GM19193 (cell line): ENCODE results near the gene HBZ.

ENCODE experiments used
- POLR2A ChIP-seq: IDR thresholded peaks from 4 replicates; pipeline ENCODE4 v1.6.1; 2011; ENCODE audit not compliant: insufficient read depth, insufficient read length; ENCODE audit errors: extremely low read depth

Gene HBZ

GRCh38 chr16:177394-177822, 25.0 kb downstream of the HBZ start:
- TF ChIP-seq POLR2A, result no peak

GRCh38 chr16:177981-178667, 25.7 kb downstream of the HBZ start:
- TF ChIP-seq POLR2A, result no peak

DNA sequence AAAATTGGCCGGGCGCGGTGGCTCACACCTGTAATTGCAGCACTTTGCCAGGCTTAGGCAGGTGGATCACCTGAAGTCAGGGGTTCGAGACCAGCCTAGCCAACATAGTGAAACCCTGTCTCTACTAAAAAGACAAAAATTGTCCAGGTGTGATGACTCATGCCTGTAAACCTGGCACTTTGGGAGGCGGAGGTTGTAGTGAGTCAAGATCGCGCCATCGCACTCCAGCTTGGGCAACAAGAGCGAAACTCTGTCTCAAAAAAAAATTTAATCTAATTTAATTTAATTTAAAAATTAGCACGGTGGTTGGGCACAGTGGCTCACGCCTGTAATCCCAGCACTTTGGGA, 26.2 kb downstream of the HBZ start:
- no peak for TF ChIP-seq POLR2A

DNA sequence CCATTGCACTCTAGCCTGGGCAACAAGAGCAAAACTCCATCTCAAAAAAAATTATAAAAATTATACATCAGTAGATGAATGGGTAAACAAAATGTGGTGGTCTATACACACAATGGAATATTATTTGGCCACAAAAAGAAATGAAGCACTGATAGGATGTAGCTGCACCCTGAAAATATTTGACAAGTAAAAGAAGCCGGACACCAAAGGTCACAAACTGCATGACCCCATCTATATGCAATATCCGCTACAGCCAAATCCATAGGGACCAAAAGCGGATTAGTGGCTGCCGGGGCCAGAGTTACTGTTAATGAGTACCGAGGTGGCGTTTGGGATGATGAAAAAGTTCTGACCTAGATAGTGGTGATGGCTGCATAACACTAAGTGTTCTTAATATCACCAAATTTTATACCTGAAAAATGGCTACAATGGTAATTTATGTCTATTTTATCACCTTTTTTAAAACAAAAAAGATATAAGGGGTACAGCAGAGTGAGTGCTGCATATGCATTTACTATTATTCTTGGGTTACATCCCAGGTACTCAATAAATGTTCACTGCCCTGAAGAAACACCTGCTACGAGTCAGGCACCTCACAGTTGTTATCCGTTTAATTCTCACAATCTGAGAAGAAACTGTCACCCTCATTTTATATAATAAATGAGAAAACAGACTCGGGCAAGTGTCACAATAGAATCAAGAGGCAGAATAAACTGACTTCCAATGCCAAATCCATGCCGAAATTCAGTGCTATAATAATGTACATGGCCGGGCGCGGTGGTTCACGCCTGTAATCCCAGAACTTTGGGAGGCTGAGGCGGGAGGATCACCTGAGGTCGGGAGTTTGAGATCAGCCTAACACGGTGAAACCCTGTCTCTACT, 27.0 kb downstream of the HBZ start:
- TF ChIP-seq POLR2A, result no peak

GRCh38 chr16:180101-180675, 27.7 kb downstream of the HBZ start, which contains the start of gene HBQ1:
Gene HBQ1 (plus strand): TSS chr16:180459. CDS start chr16:180487, 28 bp downstream.
- TF ChIP-seq POLR2A, result no peak

GRCh38 chr16:180681-181564, 28.5 kb downstream of the HBZ start:
- TF ChIP-seq POLR2A, result no peak

DNA sequence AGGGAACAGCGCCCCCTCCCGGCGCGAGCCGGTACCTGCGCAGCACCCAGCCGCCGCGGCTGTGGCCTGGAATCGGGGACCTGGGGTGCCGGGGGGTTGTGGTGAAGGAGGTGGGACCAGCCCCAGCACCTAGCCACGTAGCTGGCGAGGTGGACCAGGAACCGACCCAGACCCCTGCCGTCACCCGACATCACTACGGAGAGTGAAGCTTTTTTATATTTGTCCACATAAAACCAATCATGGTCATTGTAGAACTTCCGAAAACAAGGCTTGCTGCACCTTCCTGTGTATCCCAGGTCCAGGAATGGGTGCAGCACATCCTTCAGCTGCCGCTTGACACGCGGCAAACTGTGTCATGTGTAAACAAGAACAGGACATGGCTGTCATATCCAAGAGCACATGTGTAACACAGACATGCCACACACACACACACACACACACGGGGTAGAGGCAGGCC, 29.1 kb downstream of the HBZ start:
- no peak for TF ChIP-seq POLR2A

GRCh38 chr16:183005-183404, 30.6 kb downstream of the HBZ start:
- TF ChIP-seq POLR2A, result no peak

- TF ChIP-seq POLR2A, result no peak
These were observed 32.8 kb downstream of the HBZ start for GRCh38 chr16:185213-185612.

GRCh38 chr16:185691-186090, 33.2 kb downstream of the HBZ start:
- no peak for TF ChIP-seq POLR2A

DNA sequence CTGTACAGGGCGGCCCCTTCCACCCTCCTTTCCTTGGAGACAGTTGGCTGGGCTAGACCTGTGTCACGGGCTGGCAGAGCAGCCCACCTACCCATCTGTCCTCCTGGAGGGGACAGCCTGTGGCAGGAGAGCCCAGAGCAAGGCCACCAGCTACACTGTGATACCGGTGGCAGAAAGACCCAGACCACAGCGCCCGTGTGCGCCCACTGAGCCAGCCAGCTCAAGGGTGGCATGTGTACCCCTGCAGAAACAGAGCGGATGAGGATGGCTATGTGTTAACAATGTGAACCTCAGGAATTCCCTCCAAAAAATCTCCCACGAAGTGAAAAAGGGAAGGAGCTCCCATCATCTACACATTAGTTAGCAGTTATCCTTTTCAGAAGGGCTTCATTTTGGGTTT, 34.9 kb downstream of the HBZ start:
- no peak for TF ChIP-seq POLR2A

- TF ChIP-seq POLR2A, result no peak
These were observed 36.2 kb downstream of the HBZ start for GRCh38 chr16:188674-189073.

- no peak for TF ChIP-seq POLR2A
These were observed 37.3 kb downstream of the HBZ start for GRCh38 chr16:189604-190186.

- no peak for TF ChIP-seq POLR2A
These were observed 39.4 kb downstream of the HBZ start for GRCh38 chr16:191831-192230.
